ENCODE results near the gene SPINT3. TPM values are rescaled to one million over a fixed set of nuclear protein-coding genes. Genes with fewer than 3 reads are reported as not detected.

The SPINT3 gene
- total and polyA plus RNA-seq, 8 donors = not detected

DNA sequence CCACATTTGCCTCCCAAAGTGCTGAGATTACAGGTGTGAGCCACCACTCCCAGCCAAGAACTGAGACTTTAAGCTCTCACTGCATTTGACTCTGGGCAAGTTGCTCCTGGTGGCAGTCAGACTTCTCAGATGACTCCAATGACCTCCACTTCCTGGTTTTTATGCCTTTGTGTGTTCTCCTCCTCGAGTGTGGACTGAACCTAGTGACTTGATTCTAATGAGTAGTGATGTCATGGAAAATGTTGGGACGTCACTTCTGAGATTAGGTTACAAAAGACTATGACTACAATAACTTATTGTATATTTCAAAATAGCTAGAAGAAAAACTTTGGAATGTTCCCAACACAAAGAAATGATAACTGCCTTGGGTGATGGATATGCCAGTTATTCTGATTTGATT, 12.0 kb downstream of the SPINT3 start:
- H3K27me3 ChIP-seq = peaks cover 0 to 5% (median 0%) of the 10 kb centered on the region in 4 donors
- FAIRE-seq = no peak
- TF ChIP-seq, protein P1, sequence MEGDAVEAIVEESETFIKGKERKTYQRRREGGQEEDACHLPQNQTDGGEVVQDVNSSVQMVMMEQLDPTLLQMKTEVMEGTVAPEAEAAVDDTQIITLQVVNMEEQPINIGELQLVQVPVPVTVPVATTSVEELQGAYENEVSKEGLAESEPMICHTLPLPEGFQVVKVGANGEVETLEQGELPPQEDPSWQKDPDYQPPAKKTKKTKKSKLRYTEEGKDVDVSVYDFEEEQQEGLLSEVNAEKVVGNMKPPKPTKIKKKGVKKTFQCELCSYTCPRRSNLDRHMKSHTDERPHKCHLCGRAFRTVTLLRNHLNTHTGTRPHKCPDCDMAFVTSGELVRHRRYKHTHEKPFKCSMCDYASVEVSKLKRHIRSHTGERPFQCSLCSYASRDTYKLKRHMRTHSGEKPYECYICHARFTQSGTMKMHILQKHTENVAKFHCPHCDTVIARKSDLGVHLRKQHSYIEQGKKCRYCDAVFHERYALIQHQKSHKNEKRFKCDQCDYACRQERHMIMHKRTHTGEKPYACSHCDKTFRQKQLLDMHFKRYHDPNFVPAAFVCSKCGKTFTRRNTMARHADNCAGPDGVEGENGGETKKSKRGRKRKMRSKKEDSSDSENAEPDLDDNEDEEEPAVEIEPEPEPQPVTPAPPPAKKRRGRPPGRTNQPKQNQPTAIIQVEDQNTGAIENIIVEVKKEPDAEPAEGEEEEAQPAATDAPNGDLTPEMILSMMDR (IDR thresholded peaks at IDR 0.05) = no peak
- no peak overlapping the region for H3K4me3 ChIP-seq
- H3K9me3 ChIP-seq = no peaks in the 10 kb centered on the region
- DNase-seq = no peak
- no peaks in the 10 kb centered on the region for H3K36me3 ChIP-seq
- intact Hi-C loops (cut with DNase I) = no loop called here
- ATAC-seq = no peak
- no peaks in the 10 kb centered on the region for H3K4me1 ChIP-seq
- 43% methylated on average over 2 of the region's 2 CpGs for WGBS, 2 donors
- H3K27ac ChIP-seq = no peak overlapping the region

DNA sequence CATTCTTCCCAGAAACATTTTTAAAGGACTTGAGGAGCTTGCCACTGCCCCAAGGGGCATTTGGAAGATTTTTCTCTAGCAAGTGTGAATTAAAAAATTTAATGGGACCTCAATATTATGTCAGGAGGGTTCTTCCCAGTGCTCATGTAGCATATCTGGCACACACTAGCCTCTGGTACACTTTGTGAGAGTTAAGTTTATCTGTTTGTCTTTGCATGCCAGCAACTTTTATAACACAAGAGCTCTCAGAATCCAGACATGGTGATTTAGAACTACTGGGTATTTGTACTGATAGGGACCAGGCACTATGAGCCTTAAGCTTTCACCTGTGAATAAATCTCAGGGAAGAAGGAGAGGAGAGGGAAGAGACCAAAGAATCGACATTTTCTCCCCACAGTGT, 12.9 kb downstream of the SPINT3 start:
- Histone ChIP-seq H3K36me3 (no peaks in the 10 kb centered on the region), H3K4me3 (no peak overlapping the region), H3K27ac (no peak overlapping the region), H3K9me3 (no peaks in the 10 kb centered on the region), H3K27me3 (peaks cover 0 to 5% (median 0%) of the 10 kb centered on the region in 4 donors), H3K4me1 (no peaks in the 10 kb centered on the region)
- TF ChIP-seq, protein P1 (IDR thresholded peaks at IDR 0.05) = no peak
- 31 to 46% methylated on average over 1 of the region's 1 CpG for WGBS, 2 donors
- FAIRE-seq (no peak), ATAC-seq (no peak), DNase-seq (no peak)
- intact Hi-C loops (cut with DNase I) = no loop called here

DNA sequence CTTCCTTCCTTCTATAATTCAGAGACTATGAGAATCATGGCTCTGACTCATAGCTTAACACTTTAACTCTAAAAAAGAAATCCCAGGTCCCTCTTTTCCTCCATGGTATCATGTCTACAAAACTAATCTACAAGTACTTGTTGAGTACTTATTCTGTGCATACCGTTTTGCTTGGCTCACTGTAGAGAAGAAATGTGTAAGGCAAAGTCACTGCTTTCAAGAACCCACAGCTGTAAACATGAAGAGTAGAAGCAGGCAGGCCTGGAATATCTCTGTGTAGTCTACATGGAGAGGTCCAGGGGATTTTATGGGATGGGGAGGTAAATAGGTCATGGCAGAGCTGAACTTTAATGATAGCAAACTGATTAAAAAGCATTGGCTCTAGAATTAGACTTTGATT, 13.8 kb downstream of the SPINT3 start:
- WGBS, 2 donors = 61 to 63% methylated on average over 1 of the region's 1 CpG
- Histone ChIP-seq H3K9me3 (no peaks in the 10 kb centered on the region), H3K4me1 (no peaks in the 10 kb centered on the region), H3K27ac (no peak overlapping the region), H3K36me3 (no peaks in the 10 kb centered on the region), H3K27me3 (peaks cover 0 to 5% (median 0%) of the 10 kb centered on the region in 4 donors), H3K4me3 (no peak overlapping the region)
- intact Hi-C loops (cut with DNase I) = no loop called here
- no peak for ATAC-seq
- FAIRE-seq = no peak
- no peak for DNase-seq
- TF ChIP-seq, protein P1 (IDR thresholded peaks at IDR 0.05) = no peak

DNA sequence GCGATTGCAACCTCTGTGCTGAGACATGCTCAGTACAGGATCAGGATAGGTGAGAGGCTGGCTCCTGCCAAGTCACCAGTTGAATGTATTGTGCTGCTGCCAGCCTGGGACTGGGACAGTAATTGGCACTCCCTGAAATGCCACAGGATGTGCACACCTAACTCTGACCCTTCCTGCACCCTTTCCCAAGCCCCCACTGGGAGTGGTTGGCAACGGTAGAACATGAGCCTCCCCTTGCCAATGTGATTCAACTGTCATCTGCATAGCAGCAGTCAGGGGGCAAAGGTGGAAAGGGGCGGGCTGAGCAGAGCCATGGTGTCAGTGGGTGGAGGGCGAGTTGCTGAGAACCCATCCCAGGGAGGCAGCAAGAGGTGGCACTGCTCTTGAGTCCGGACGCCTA, 15.4 kb downstream of the SPINT3 start:
- Histone ChIP-seq H3K36me3 (no peaks in the 10 kb centered on the region), H3K4me3 (no peak overlapping the region), H3K9me3 (no peaks in the 10 kb centered on the region), H3K27ac (no peak overlapping the region), H3K4me1 (no peaks in the 10 kb centered on the region), H3K27me3 (peaks cover 0 to 5% (median 0%) of the 10 kb centered on the region in 4 donors)
- FAIRE-seq (no peak), ATAC-seq (no peak), DNase-seq (no peak)
- intact Hi-C loops (cut with DNase I) = no loop called here
- TF ChIP-seq, protein P1 (IDR thresholded peaks at IDR 0.05) = no peak
- 47 to 55% methylated on average over 6 of the region's 6 CpGs for WGBS, 2 donors

DNA sequence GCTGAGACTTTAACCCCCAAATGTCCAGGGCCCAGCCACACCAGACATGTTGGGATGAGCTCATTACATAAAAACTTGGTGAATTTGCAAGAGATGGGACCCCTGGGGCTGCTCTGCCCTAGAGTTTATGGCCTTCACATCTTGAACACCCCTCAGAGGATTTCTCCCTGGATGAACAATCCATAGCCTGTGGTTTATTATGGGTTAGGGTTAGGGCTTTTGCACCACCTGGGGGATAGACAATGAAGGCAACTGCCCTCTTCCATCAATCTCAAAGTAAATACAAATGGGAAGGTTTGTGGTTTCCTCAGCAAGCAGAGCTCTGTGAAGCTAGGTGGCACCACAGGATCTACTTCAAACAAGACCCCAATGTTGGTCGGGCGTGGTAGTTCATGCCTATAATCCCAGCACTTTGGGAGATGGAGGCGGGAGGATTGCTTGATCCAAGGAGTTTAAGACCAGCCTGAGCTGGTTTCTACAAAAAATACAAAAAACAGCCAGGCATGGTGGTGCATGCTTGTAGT, 17.4 kb downstream of the SPINT3 start:
- Histone ChIP-seq H3K27ac (no peak overlapping the region), H3K9me3 (no peaks in the 10 kb centered on the region), H3K36me3 (no peaks in the 10 kb centered on the region), H3K4me1 (no peaks in the 10 kb centered on the region), H3K27me3 (no peaks in the 10 kb centered on the region), H3K4me3 (no peak overlapping the region)
- FAIRE-seq (no peak), ATAC-seq (no peak), DNase-seq (no peak)
- 46 to 64% methylated on average over 3 of the region's 3 CpGs for WGBS, 2 donors
- TF ChIP-seq, protein P1 (IDR thresholded peaks at IDR 0.05) = no peak
- intact Hi-C loops (cut with DNase I) = no loop called here

Data from pancreas (tissue), 10 donors.